Measurements from ENCODE around the gene FGD4. TPM values are rescaled to one million over a fixed set of nuclear protein-coding genes. Genes with fewer than 3 reads are reported as not detected.

FGD4 gene
- total RNA-seq, 1 experiment from 2014 or later = 39.7 TPM

- Mint-ChIP-seq H3K4me3 (no peak overlapping the region), H3K27ac (no peak overlapping the region), H3K9me3 (no peaks in the 10 kb centered on the region), H3K36me3 (no peaks in the 10 kb centered on the region), H3K27me3 (ENCODE audit: low read depth) (no peaks in the 10 kb centered on the region), H3K4me1 (peaks cover 4% of the 10 kb centered on the region; the same call in 1 of the 2 replicates)
- ATAC-seq (no peak), DNase-seq (ENCODE audit: low spot score) (no peak)
- ChIA-PET CTCF (interaction anchor here (1.2 to 2.4 kb wide), 2 partner anchors 9 to 206 kb away, joined by 4 to 12 read pairs; no protein-coding TSS in a partner anchor), POLR2A (no interaction called here)
- TF ChIP-seq IRF2 (CRISPR knock-in tag; IDR thresholded peaks at IDR 0.05; ENCODE audit: borderline replicate concordance, low read depth) (no peak), E2F1 (CRISPR knock-in tag; IDR thresholded peaks at IDR 0.05) (no peak), FOXP1 (CRISPR knock-in tag; IDR thresholded peaks at IDR 0.05; ENCODE audit: borderline replicate concordance) (no peak), ZNF281 (CRISPR knock-in tag; IDR thresholded peaks at IDR 0.05) (no peak), ZNF532 (CRISPR knock-in tag; IDR thresholded peaks at IDR 0.05; ENCODE audit: borderline replicate concordance) (no peak), MYBL2 (CRISPR knock-in tag; IDR thresholded peaks at IDR 0.05) (no peak), MAX (CRISPR knock-in tag; IDR thresholded peaks at IDR 0.05) (no peak), MLX (CRISPR knock-in tag; IDR thresholded peaks at IDR 0.05) (no peak), ZNF416 (CRISPR knock-in tag; IDR thresholded peaks at IDR 0.05) (no peak), ZSCAN18 (CRISPR knock-in tag; IDR thresholded peaks at IDR 0.05) (no peak), CREB1 (CRISPR knock-in tag; IDR thresholded peaks at IDR 0.05) (no peak), EMX1 (CRISPR knock-in tag; IDR thresholded peaks at IDR 0.05) (no peak), FOXJ3 (CRISPR knock-in tag; IDR thresholded peaks at IDR 0.05; ENCODE audit: borderline replicate concordance) (no peak), IRF1 (CRISPR knock-in tag; IDR thresholded peaks at IDR 0.05) (no peak), USF1 (CRISPR knock-in tag; IDR thresholded peaks at IDR 0.05) (no peak), NFATC4 (CRISPR knock-in tag; IDR thresholded peaks at IDR 0.05) (no peak)
Measured at GRCh38 chr12:32662665-32663064, 263.3 kb downstream of the FGD4 start.

Measured in WTC11 (cell line).